H9 (cell line): ENCODE data around the gene CEP89. TPM values are rescaled to one million over a fixed set of nuclear protein-coding genes. Genes with fewer than 3 reads are reported as not detected.
"Not testable (repeated sequence)": the region's sequence is repeated elsewhere in the genome, so short reads cannot be mapped to it uniquely, and the experiment has no call there.

Source experiments
- DNase-seq: peaks from one replicate; pipeline ENCODE4 v3.0.0-alpha.2; 2017
- H2AFZ ChIP-seq: one replicate; pipeline ENCODE4 v1.6.1; 2013; ENCODE audit warnings: mild to moderate bottlenecking, low read length, control low read depth, moderate library complexity
- H2AK5ac ChIP-seq: 2 replicates; pipeline ENCODE4 v1.6.1; 2013; ENCODE audit warnings: low read length, control low read depth, mixed read lengths; ENCODE audit not compliant: insufficient read length
- H2BK120ac ChIP-seq: one replicate; pipeline ENCODE4 v1.6.1; 2013; ENCODE audit warnings: low read depth, mild to moderate bottlenecking, low read length, control low read depth, inconsistent platforms; ENCODE audit not compliant: poor library complexity, severe bottlenecking
- H2BK12ac ChIP-seq: 2 replicates; pipeline ENCODE4 v1.6.1; 2013; ENCODE audit warnings: low read length, control low read depth, mixed read lengths, low read depth; ENCODE audit not compliant: insufficient read length
- H2BK15ac ChIP-seq: 2 replicates; pipeline ENCODE4 v1.6.1; 2013; ENCODE audit warnings: low read depth, low read length, control low read depth
- H2BK20ac ChIP-seq: one replicate; pipeline ENCODE4 v1.6.1; 2013; ENCODE audit warnings: low read depth, mild to moderate bottlenecking, low read length, control low read depth, inconsistent platforms; ENCODE audit not compliant: poor library complexity, severe bottlenecking
- H2BK5ac ChIP-seq: 2 replicates; pipeline ENCODE4 v1.6.1; 2013; ENCODE audit warnings: low read length, control low read depth, mixed read lengths; ENCODE audit not compliant: insufficient read length
- H3K14ac ChIP-seq: 2 replicates; pipeline ENCODE4 v1.6.1; 2013; ENCODE audit warnings: low read length, control low read depth; ENCODE audit not compliant: insufficient read depth
- H3K18ac ChIP-seq: 2 replicates; pipeline ENCODE4 v1.6.1; 2013; ENCODE audit warnings: low read depth, mild to moderate bottlenecking, mixed read lengths, low read length, control low read depth; ENCODE audit not compliant: insufficient read length
- H3K23ac ChIP-seq: 2 replicates; pipeline ENCODE4 v1.6.1; 2013; ENCODE audit warnings: low read length, control low read depth, mixed read lengths, low read depth; ENCODE audit not compliant: insufficient read length
- H3K23me2 ChIP-seq: 2 replicates; pipeline ENCODE4 v1.6.1; 2013; ENCODE audit warnings: low read depth, mild to moderate bottlenecking, mixed read lengths, low read length, control low read depth; ENCODE audit not compliant: insufficient read length, poor library complexity, severe bottlenecking
- H3K27ac ChIP-seq: 2 replicates; pipeline ENCODE4 v1.5.1; 2013; ENCODE audit warnings: low read length, control low read depth, mixed read lengths, low read depth; ENCODE audit not compliant: insufficient read length
- H3K27me3 ChIP-seq: 2 replicates; pipeline ENCODE4 v1.6.1; 2013; ENCODE audit warnings: low read length, control low read depth, inconsistent platforms; ENCODE audit not compliant: insufficient read depth
- H3K4ac ChIP-seq: 2 replicates; pipeline ENCODE4 v1.6.1; 2013; ENCODE audit warnings: low read depth, mild to moderate bottlenecking, control low read depth, inconsistent platforms, low read length, moderate library complexity
- H3K4me1 ChIP-seq: 2 replicates; pipeline ENCODE4 v1.6.1; 2013; ENCODE audit warnings: low read length, control low read depth, inconsistent platforms; ENCODE audit not compliant: insufficient read depth
- H3K4me2 ChIP-seq: 2 replicates; pipeline ENCODE4 v1.6.1; 2013; ENCODE audit warnings: low read length, control low read depth, mixed read lengths; ENCODE audit not compliant: insufficient read length, insufficient read depth
- H3K56ac ChIP-seq: 2 replicates; pipeline ENCODE4 v1.6.1; 2013; ENCODE audit warnings: low read depth, mild to moderate bottlenecking, mixed read lengths, low read length, control low read depth; ENCODE audit not compliant: insufficient read length
- H3K79me1 ChIP-seq: 2 replicates; pipeline ENCODE4 v1.6.1; 2013; ENCODE audit warnings: low read depth, mild to moderate bottlenecking, moderate library complexity, low read length, control low read depth, inconsistent platforms; ENCODE audit not compliant: insufficient read depth, poor library complexity, severe bottlenecking
- H3K79me2 ChIP-seq: 2 replicates; pipeline ENCODE4 v1.6.1; 2013; ENCODE audit warnings: low read length, control low read depth, inconsistent platforms; ENCODE audit not compliant: insufficient read depth
- H3K9ac ChIP-seq: 2 replicates; pipeline ENCODE4 v1.6.1; 2013; ENCODE audit warnings: low read length, control low read depth, mixed read lengths; ENCODE audit not compliant: insufficient read length; ENCODE audit errors: extremely low read depth
- H3K9me3 ChIP-seq: one replicate; pipeline ENCODE4 v1.6.1; 2013; ENCODE audit warnings: low read depth, low read length, inconsistent platforms; ENCODE audit not compliant: control insufficient read depth
- H3T11ph ChIP-seq: one replicate; pipeline ENCODE4 v1.6.1; 2013; ENCODE audit warnings: mild to moderate bottlenecking, low read length, control low read depth, inconsistent platforms
- H4K20me1 ChIP-seq: one replicate; pipeline ENCODE4 v1.6.1; 2013; ENCODE audit not compliant: control insufficient read depth, insufficient read length, insufficient read depth
- H4K5ac ChIP-seq: 2 replicates; pipeline ENCODE4 v1.6.1; 2013; ENCODE audit warnings: low read depth, mild to moderate bottlenecking, mixed read lengths, low read length, control low read depth; ENCODE audit not compliant: insufficient read length
- H4K8ac ChIP-seq: replicated peaks from 2 replicates; pipeline ENCODE4 v1.6.1; 2013; ENCODE audit warnings: low read length, control low read depth, mixed read lengths, low read depth; ENCODE audit not compliant: insufficient read length
- H4K91ac ChIP-seq: 2 replicates; pipeline ENCODE4 v1.6.1; 2013; ENCODE audit warnings: low read depth, mild to moderate bottlenecking, moderate library complexity, mixed read lengths, low read length, control low read depth; ENCODE audit not compliant: insufficient read length
- H3K27ac Mint-ChIP-seq, 3 experiments: 2 replicates in 2 of 3; 3 replicates in 1 of 3; pipeline ENCODE4 v1.8.0; 2020 to 2021; ENCODE audit warnings: mixed read lengths in 3 of 3, mild to moderate bottlenecking in 1 of 3, moderate library complexity in 1 of 3
- H3K27me3 Mint-ChIP-seq: 2 replicates; pipeline ENCODE4 v1.8.0; 2021; ENCODE audit warnings: low read depth, mild to moderate bottlenecking, moderate library complexity, mixed read lengths
- H3K36me3 Mint-ChIP-seq, 3 experiments: 2 replicates in 2 of 3; 3 replicates in 1 of 3; pipeline ENCODE4 v1.8.0; 2020 to 2021; ENCODE audit warnings: low read depth in 3 of 3, mixed read lengths in 3 of 3; ENCODE audit not compliant: insufficient read depth in 1 of 3
- H3K4me1 Mint-ChIP-seq, 2 experiments: 2 replicates each; pipeline ENCODE4 v1.8.0; 2020; ENCODE audit warnings: mixed read lengths in 2 of 2
- H3K4me3 Mint-ChIP-seq, 2 experiments: 2 replicates in 1 of 2; 3 replicates in 1 of 2; pipeline ENCODE4 v1.8.0; 2020 to 2021; ENCODE audit warnings: mild to moderate bottlenecking in 2 of 2, mixed read lengths in 2 of 2, moderate library complexity in 1 of 2
- H3K9me3 Mint-ChIP-seq, 2 experiments: 2 replicates in 1 of 2; 3 replicates in 1 of 2; pipeline ENCODE4 v1.8.0; 2020; ENCODE audit warnings: mild to moderate bottlenecking in 2 of 2, mixed read lengths in 2 of 2, moderate library complexity in 1 of 2
- CTCF ChIP-seq: fragments of 200-600 bp; sonication (generic); conservative IDR thresholded peaks from 3 replicates; pipeline ENCODE4 v1.8.0; 2021; ENCODE audit warnings: antibody characterized with exemption, mild to moderate bottlenecking
- WGBS: extraction: QIAGEN DNeasy Blood & Tissue Kit; methylation state at CpG from one replicate; pipeline ENCODE4 v1.1.7; 2013; ENCODE audit warnings: missing lambda C conversion rate, low lambda C conversion rate, mixed read lengths; ENCODE audit not compliant: insufficient read length; ENCODE audit errors: extremely low coverage; 5-methylcytosine and 5-hydroxymethylcytosine counted together
- total RNA-seq: library from RNA; stranded (reverse); gene quantifications from 2 replicates; pipeline ENCODE4 v1.2.1, GENCODE V29; 2021

CEP89 gene
- total RNA-seq, 1 experiment from 2014 or later: 22.1 TPM

- not testable (repeated sequence) for H4K20me1 ChIP-seq
Measured at GRCh38 chr19:33002126-33002865, 30.5 kb upstream of the CEP89 start.

More at GRCh38 chr19:33002126-33002865, 30.5 kb upstream of the CEP89 start:
- not testable (repeated sequence) for H2AFZ ChIP-seq, H3K9me3 Mint-ChIP-seq, H2BK5ac ChIP-seq, H3K4me3 Mint-ChIP-seq, H2BK20ac ChIP-seq, H4K91ac ChIP-seq, H3K4me1 ChIP-seq, H2BK15ac ChIP-seq, H3K9me3 ChIP-seq, H3K27me3 ChIP-seq, H3K27me3 Mint-ChIP-seq, H3K18ac ChIP-seq, H4K5ac ChIP-seq, H3K23me2 ChIP-seq, H3K79me1 ChIP-seq, H4K8ac ChIP-seq, H3K23ac ChIP-seq, H3K9ac ChIP-seq, H2AK5ac ChIP-seq, H3K4me2 ChIP-seq, DNase-seq, H3K79me2 ChIP-seq, H3K14ac ChIP-seq, H3K4ac ChIP-seq, H3T11ph ChIP-seq, H3K27ac ChIP-seq, H2BK12ac ChIP-seq, H3K56ac ChIP-seq, H2BK120ac ChIP-seq
- TF ChIP-seq CTCF: 0 out of 3 replicates have a peak, but pooled peaks have one; percentile 8
- Mint-ChIP-seq H3K27ac (peak overlapping the region in 1 of 3 experiments; percentile 73; a peak in 2 of 7 replicates), H3K36me3 (peaks cover 24 to 63% (median 60%) of the 10 kb centered on the region in 3 experiments), H3K4me1 (peaks cover 8 to 15% of the 10 kb centered on the region in 2 experiments)
- WGBS: no CpG with 5 or more reads among the region's 15 CpGs
